ENCODE results near the gene WNT7B.
A peak's percentile ranks its signal among the peaks of the same experiment; 100 is the strongest.

The WNT7B gene

GRCh38 chr22:45964926-45965527 lies 11.9 kb downstream of the WNT7B start:
- Histone ChIP-seq H3K36me3 (ENCODE audit: control insufficient read depth in 1 of 2, insufficient read depth in 2 of 2, low read depth in 1 of 2, low read length in 2 of 2) (peaks cover 0 to 29% of the 10 kb centered on the region in 2 experiments), H3K27ac (ENCODE audit: low read length, poor library complexity, severe bottlenecking) (no peak overlapping the region), H2AFZ (ENCODE audit: low read depth, low read length) (no peak overlapping the region), H3K14ac (ENCODE audit: low read length in 2 of 2) (no peak overlapping the region), H3K18ac (ENCODE audit: low read depth in 1 of 2, low read length in 2 of 2) (no peak overlapping the region), H3K9me3 (ENCODE audit: control insufficient read depth, low read length) (no peaks in the 10 kb centered on the region), H2BK12ac (ENCODE audit: low read length in 2 of 2) (no peak overlapping the region), H3K4me1 (ENCODE audit: control insufficient read depth, insufficient read depth, low read depth, low read length) (peaks cover 84% of the 10 kb centered on the region), H2BK15ac (ENCODE audit: low read depth, poor library complexity, severe bottlenecking) (no peak overlapping the region), H3K23ac (ENCODE audit: low read length in 2 of 2) (no peak overlapping the region), H3K4me3 (ENCODE audit: insufficient read depth in 1 of 2, low read depth in 1 of 2, low read length in 2 of 2) (no peak overlapping the region), H4K8ac (ENCODE audit: low read length) (no peak overlapping the region), H3K79me1 (replicated peaks; ENCODE audit: low read length, poor library complexity, severe bottlenecking) (peaks cover 14% of the 10 kb centered on the region), H2BK120ac (ENCODE audit: low read depth, low read length) (no peak overlapping the region), H3K27me3 (ENCODE audit: control insufficient read depth in 1 of 2, insufficient read depth in 1 of 2, low read length in 2 of 2) (peaks cover 0 to 94% of the 10 kb centered on the region in 2 experiments), H2AK5ac (ENCODE audit: low read length, severe bottlenecking) (peak overlapping the region; percentile 26), H3K4ac (ENCODE audit: low read depth in 1 of 2, low read length in 2 of 2) (no peak overlapping the region), H3K9ac (ENCODE audit: low read length) (no peak overlapping the region), H4K91ac (ENCODE audit: low read length) (no peak overlapping the region), H3K4me2 (ENCODE audit: low read length, poor library complexity, severe bottlenecking) (no peak overlapping the region), H2BK5ac (ENCODE audit: low read depth, low read length, poor library complexity, severe bottlenecking) (no peak overlapping the region)
- DNase-seq, result no peak
- 67% methylated on average over 12 of the region's 12 CpGs for WGBS

- DNase-seq, result no peak
- no peak overlapping the region for H4K8ac ChIP-seq (ENCODE audit: low read length)
- no peak overlapping the region for H3K23ac ChIP-seq (ENCODE audit: low read length in 2 of 2)
Measured at GRCh38 chr22:45964372-45964771, 12.6 kb downstream of the WNT7B start.

GRCh38 chr22:45963821-45964220 lies 13.1 kb downstream of the WNT7B start:
- no peak overlapping the region for H4K8ac ChIP-seq (ENCODE audit: low read length)
- H2AK5ac ChIP-seq (ENCODE audit: low read length, severe bottlenecking), result no peak overlapping the region
- H3K4me2 ChIP-seq (ENCODE audit: low read length, poor library complexity, severe bottlenecking), result no peak overlapping the region
- H3K4me1 ChIP-seq (ENCODE audit: control insufficient read depth, insufficient read depth, low read depth, low read length), result peaks cover 82% of the 10 kb centered on the region
- no peak overlapping the region for H3K4me3 ChIP-seq (ENCODE audit: insufficient read depth in 1 of 2, low read depth in 1 of 2, low read length in 2 of 2)
- H3K27ac ChIP-seq (ENCODE audit: low read length, poor library complexity, severe bottlenecking), result no peak overlapping the region
- H3K14ac ChIP-seq (ENCODE audit: low read length in 2 of 2), result no peak overlapping the region
- no peaks in the 10 kb centered on the region for H3K9me3 ChIP-seq (ENCODE audit: control insufficient read depth, low read length)
- H4K91ac ChIP-seq (ENCODE audit: low read length), result no peak overlapping the region
- H3K4ac ChIP-seq (ENCODE audit: low read depth in 1 of 2, low read length in 2 of 2), result no peak overlapping the region
- H2AFZ ChIP-seq (ENCODE audit: low read depth, low read length), result no peak overlapping the region
- H2BK120ac ChIP-seq (ENCODE audit: low read depth, low read length), result no peak overlapping the region
- H3K27me3 ChIP-seq (ENCODE audit: control insufficient read depth in 1 of 2, insufficient read depth in 1 of 2, low read length in 2 of 2), result peaks cover 0 to 94% of the 10 kb centered on the region in 2 experiments
- H3K9ac ChIP-seq (ENCODE audit: low read length), result no peak overlapping the region
- H3K79me1 ChIP-seq (replicated peaks; ENCODE audit: low read length, poor library complexity, severe bottlenecking), result peaks cover 15% of the 10 kb centered on the region
- no peak overlapping the region for H3K18ac ChIP-seq (ENCODE audit: low read depth in 1 of 2, low read length in 2 of 2)
- H2BK5ac ChIP-seq (ENCODE audit: low read depth, low read length, poor library complexity, severe bottlenecking), result no peak overlapping the region
- H3K23ac ChIP-seq (ENCODE audit: low read length in 2 of 2), result no peak overlapping the region
- no peak for DNase-seq
- no peak overlapping the region for H2BK15ac ChIP-seq (ENCODE audit: low read depth, poor library complexity, severe bottlenecking)
- WGBS, result 90% methylated on average over 7 of the region's 7 CpGs
- no peak overlapping the region for H2BK12ac ChIP-seq (ENCODE audit: low read length in 2 of 2)
- peaks cover 0 to 35% of the 10 kb centered on the region in 2 experiments for H3K36me3 ChIP-seq (ENCODE audit: control insufficient read depth in 1 of 2, insufficient read depth in 2 of 2, low read depth in 1 of 2, low read length in 2 of 2)

More at GRCh38 chr22:45964372-45964771, 12.6 kb downstream of the WNT7B start:
- H2BK15ac ChIP-seq (ENCODE audit: low read depth, poor library complexity, severe bottlenecking), result no peak overlapping the region
- no peak overlapping the region for H3K18ac ChIP-seq (ENCODE audit: low read depth in 1 of 2, low read length in 2 of 2)
- no peak overlapping the region for H3K4ac ChIP-seq (ENCODE audit: low read depth in 1 of 2, low read length in 2 of 2)
- peaks cover 84% of the 10 kb centered on the region for H3K4me1 ChIP-seq (ENCODE audit: control insufficient read depth, insufficient read depth, low read depth, low read length)
- no peak overlapping the region for H2BK12ac ChIP-seq (ENCODE audit: low read length in 2 of 2)
- peak overlapping the region; percentile 26 for H2AK5ac ChIP-seq (ENCODE audit: low read length, severe bottlenecking)
- no peak overlapping the region for H3K14ac ChIP-seq (ENCODE audit: low read length in 2 of 2)
- H4K91ac ChIP-seq (ENCODE audit: low read length), result no peak overlapping the region
- 81% methylated on average over 12 of the region's 12 CpGs for WGBS
- H2AFZ ChIP-seq (ENCODE audit: low read depth, low read length), result no peak overlapping the region
- H3K27ac ChIP-seq (ENCODE audit: low read length, poor library complexity, severe bottlenecking), result no peak overlapping the region
- no peak overlapping the region for H2BK120ac ChIP-seq (ENCODE audit: low read depth, low read length)
- no peaks in the 10 kb centered on the region for H3K9me3 ChIP-seq (ENCODE audit: control insufficient read depth, low read length)
- H3K4me3 ChIP-seq (ENCODE audit: insufficient read depth in 1 of 2, low read depth in 1 of 2, low read length in 2 of 2), result no peak overlapping the region
- H3K4me2 ChIP-seq (ENCODE audit: low read length, poor library complexity, severe bottlenecking), result no peak overlapping the region
- H2BK5ac ChIP-seq (ENCODE audit: low read depth, low read length, poor library complexity, severe bottlenecking), result no peak overlapping the region
- peaks cover 15% of the 10 kb centered on the region for H3K79me1 ChIP-seq (replicated peaks; ENCODE audit: low read length, poor library complexity, severe bottlenecking)
- H3K9ac ChIP-seq (ENCODE audit: low read length), result no peak overlapping the region
- peaks cover 0 to 29% of the 10 kb centered on the region in 2 experiments for H3K36me3 ChIP-seq (ENCODE audit: control insufficient read depth in 1 of 2, insufficient read depth in 2 of 2, low read depth in 1 of 2, low read length in 2 of 2)
- H3K27me3 ChIP-seq (ENCODE audit: control insufficient read depth in 1 of 2, insufficient read depth in 1 of 2, low read length in 2 of 2), result peaks cover 0 to 94% of the 10 kb centered on the region in 2 experiments

- H3K9ac ChIP-seq (ENCODE audit: low read length), result no peak overlapping the region
- peaks cover 0 to 42% of the 10 kb centered on the region in 2 experiments for H3K36me3 ChIP-seq (ENCODE audit: control insufficient read depth in 1 of 2, insufficient read depth in 2 of 2, low read depth in 1 of 2, low read length in 2 of 2)
- H3K79me1 ChIP-seq (replicated peaks; ENCODE audit: low read length, poor library complexity, severe bottlenecking), result peaks cover 15% of the 10 kb centered on the region
- no peak overlapping the region for H3K4me3 ChIP-seq (ENCODE audit: insufficient read depth in 1 of 2, low read depth in 1 of 2, low read length in 2 of 2)
- no peak overlapping the region for H3K27ac ChIP-seq (ENCODE audit: low read length, poor library complexity, severe bottlenecking)
- H2AFZ ChIP-seq (ENCODE audit: low read depth, low read length), result no peak overlapping the region
- H3K14ac ChIP-seq (ENCODE audit: low read length in 2 of 2), result no peak overlapping the region
- H4K91ac ChIP-seq (ENCODE audit: low read length), result no peak overlapping the region
- no peak overlapping the region for H4K8ac ChIP-seq (ENCODE audit: low read length)
- H3K4me2 ChIP-seq (ENCODE audit: low read length, poor library complexity, severe bottlenecking), result no peak overlapping the region
- no peak for DNase-seq
- 85% methylated on average over 12 of the region's 12 CpGs for WGBS
- H2BK15ac ChIP-seq (ENCODE audit: low read depth, poor library complexity, severe bottlenecking), result no peak overlapping the region
- H3K9me3 ChIP-seq (ENCODE audit: control insufficient read depth, low read length), result no peaks in the 10 kb centered on the region
- no peak overlapping the region for H2BK5ac ChIP-seq (ENCODE audit: low read depth, low read length, poor library complexity, severe bottlenecking)
- H3K4me1 ChIP-seq (ENCODE audit: control insufficient read depth, insufficient read depth, low read depth, low read length), result peaks cover 74% of the 10 kb centered on the region
- H2BK12ac ChIP-seq (ENCODE audit: low read length in 2 of 2), result no peak overlapping the region
- H3K23ac ChIP-seq (ENCODE audit: low read length in 2 of 2), result no peak overlapping the region
- H3K18ac ChIP-seq (ENCODE audit: low read depth in 1 of 2, low read length in 2 of 2), result no peak overlapping the region
- H3K27me3 ChIP-seq (ENCODE audit: control insufficient read depth in 1 of 2, insufficient read depth in 1 of 2, low read length in 2 of 2), result peaks cover 0 to 94% of the 10 kb centered on the region in 2 experiments
- no peak overlapping the region for H2BK120ac ChIP-seq (ENCODE audit: low read depth, low read length)
- H3K4ac ChIP-seq (ENCODE audit: low read depth in 1 of 2, low read length in 2 of 2), result no peak overlapping the region
- peak overlapping the region; percentile 47 for H2AK5ac ChIP-seq (ENCODE audit: low read length, severe bottlenecking)
Measured at GRCh38 chr22:45962756-45963324, 14.1 kb downstream of the WNT7B start.
